Calu3 (cell line): ENCODE results near the gene CAPN3. TPM values are rescaled to one million over a fixed set of nuclear protein-coding genes. Genes with fewer than 3 reads are reported as not detected.

ENCODE experiments used
- BruUV-seq: library from RNA; stranded (reverse); fragments of 400-500 nt; replicated peaks from 2 replicates; lab custom pipeline; 2021; lab: Mats Ljungman, UMichigan
- CTCF ChIA-PET: fragments of 300-600 bp; sonication (Branson Sonifier 250); formaldehyde crosslinking; loops from one replicate; lab custom pipeline; 2022; ENCODE audit warnings: antibody characterized with exemption; lab: Charles Lee
- DNase-seq: peaks from one replicate; pipeline ENCODE4 v3.0.0; 2022
- H3K27ac Mint-ChIP-seq: one replicate; pipeline ENCODE4 v1.8.0; 2022; ENCODE audit warnings: mixed read lengths; ENCODE audit not compliant: unreplicated experiment
- H3K27me3 Mint-ChIP-seq: one replicate; pipeline ENCODE4 v1.8.0; 2022; ENCODE audit warnings: mixed read lengths; ENCODE audit not compliant: unreplicated experiment
- H3K36me3 Mint-ChIP-seq: one replicate; pipeline ENCODE4 v1.8.0; 2022; ENCODE audit warnings: mild to moderate bottlenecking, moderate library complexity, mixed read lengths; ENCODE audit not compliant: insufficient read depth, unreplicated experiment
- H3K4me1 Mint-ChIP-seq: one replicate; pipeline ENCODE4 v1.8.0; 2022; ENCODE audit warnings: mild to moderate bottlenecking, low read depth, mixed read lengths; ENCODE audit not compliant: unreplicated experiment
- H3K4me3 Mint-ChIP-seq: one replicate; pipeline ENCODE4 v1.8.0; 2022; ENCODE audit warnings: mild to moderate bottlenecking, low read depth, moderate library complexity, mixed read lengths; ENCODE audit not compliant: unreplicated experiment
- H3K9me3 Mint-ChIP-seq: one replicate; pipeline ENCODE4 v1.8.0; 2022; ENCODE audit warnings: low read depth, mixed read lengths; ENCODE audit not compliant: unreplicated experiment
- CTCF ChIP-seq: fragments of 200-600 bp; IDR thresholded peaks from one replicate; pipeline ENCODE4 v1.8.0; 2022; ENCODE audit warnings: antibody characterized with exemption; ENCODE audit not compliant: unreplicated experiment
- intact Hi-C: fragments of 100-400 bp; cut with micrococcal nuclease; formaldehyde crosslinking; loops from one replicate; pipeline ENCODE4 v1.10.0; 2022; ENCODE audit not compliant: unreplicated experiment
- total RNA-seq: library from RNA; stranded (reverse); gene quantifications from 2 replicates; pipeline ENCODE4 v1.2.3, GENCODE V29; 2022

CAPN3 gene
- total RNA-seq, 1 experiment from 2014 or later = 2.3 TPM

DNA sequence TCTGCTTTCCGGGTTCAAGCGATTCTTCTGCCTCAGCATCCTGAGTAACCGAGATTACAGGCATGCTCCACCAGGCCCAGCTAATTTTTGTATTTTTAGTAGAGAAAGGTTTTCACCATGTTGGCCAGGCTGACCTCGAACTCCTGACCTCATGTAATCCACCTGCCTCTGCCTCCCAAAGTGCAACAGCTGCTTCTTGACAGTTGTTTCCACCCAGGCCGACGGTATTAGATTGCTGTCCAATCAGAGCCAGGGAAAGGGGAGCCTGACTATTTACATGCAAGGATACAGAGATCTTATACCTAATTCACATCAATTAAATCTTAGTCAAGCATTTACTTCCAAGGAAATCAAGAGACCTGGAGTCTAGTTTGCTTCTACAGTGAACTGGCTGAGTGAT, 4.0 kb upstream of the CAPN3 start:
- BruUV-seq = no TSS peak
- no peaks in the 10 kb centered on the region for H3K36me3 Mint-ChIP-seq

GRCh38 chr15:42356851-42357250, 2.5 kb upstream of the CAPN3 start:
- Mint-ChIP-seq H3K36me3 (no peaks in the 10 kb centered on the region), H3K27ac (no peak overlapping the region), H3K27me3 (no peaks in the 10 kb centered on the region), H3K4me3 (no peak overlapping the region), H3K4me1 (no peaks in the 10 kb centered on the region), H3K9me3 (no peaks in the 10 kb centered on the region)
- DNase-seq = no peak
- TF ChIP-seq CTCF = no peak
- no TSS peak for BruUV-seq
- CTCF ChIA-PET = no interaction called here
- intact Hi-C loops = no loop called here

More for the DNA sequence above, 4.0 kb upstream of the CAPN3 start:
- no peak for DNase-seq
- TF ChIP-seq CTCF = no peak
- no peak overlapping the region for H3K4me3 Mint-ChIP-seq
- no peaks in the 10 kb centered on the region for H3K4me1 Mint-ChIP-seq
- intact Hi-C loops = no loop called here
- no peak overlapping the region for H3K27ac Mint-ChIP-seq
- CTCF ChIA-PET = no interaction called here
- no peaks in the 10 kb centered on the region for H3K27me3 Mint-ChIP-seq
- H3K9me3 Mint-ChIP-seq = no peaks in the 10 kb centered on the region

DNA sequence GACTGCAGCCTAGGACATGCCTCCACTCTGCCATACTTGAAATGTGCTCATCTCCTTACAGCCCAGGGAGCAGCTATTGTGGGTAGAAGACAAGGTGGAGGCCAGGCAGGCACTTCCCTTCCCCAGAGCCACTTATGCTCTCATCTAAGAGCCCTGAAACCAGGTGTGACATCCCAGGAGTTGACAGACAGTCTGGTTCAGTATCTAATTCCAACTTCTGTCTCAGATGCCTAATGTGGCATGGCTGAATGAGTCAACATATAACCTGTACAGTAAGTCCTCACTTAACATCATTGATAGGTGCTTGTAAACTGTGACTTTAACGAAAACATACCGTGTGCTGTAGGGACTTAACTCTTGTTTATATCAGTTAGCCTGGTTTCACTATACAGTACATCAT, 1.2 kb upstream of the CAPN3 start:
- no peak for DNase-seq
- Mint-ChIP-seq H3K4me1 (no peaks in the 10 kb centered on the region), H3K4me3 (no peak overlapping the region), H3K27ac (no peak overlapping the region), H3K36me3 (no peaks in the 10 kb centered on the region), H3K9me3 (no peaks in the 10 kb centered on the region), H3K27me3 (no peaks in the 10 kb centered on the region)
- TF ChIP-seq CTCF = no peak
- intact Hi-C loops = no loop called here
- CTCF ChIA-PET = no interaction called here
- no TSS peak for BruUV-seq

- Mint-ChIP-seq H3K4me3 (no peak overlapping the region), H3K27me3 (no peaks in the 10 kb centered on the region), H3K27ac (no peak overlapping the region), H3K9me3 (no peaks in the 10 kb centered on the region), H3K4me1 (no peaks in the 10 kb centered on the region), H3K36me3 (no peaks in the 10 kb centered on the region)
- TF ChIP-seq CTCF = no peak
- intact Hi-C loops = no loop called here
- BruUV-seq = no TSS peak
- CTCF ChIA-PET = no interaction called here
- DNase-seq = no peak
These were observed 684 bp downstream of the CAPN3 start for GRCh38 chr15:42359985-42360384.
